Measurements from ENCODE around the gene SF3A1.
A peak's percentile ranks its signal among the peaks of the same experiment; 100 is the strongest.

SF3A1 gene

GRCh38 chr22:30294830-30295229 is 61.9 kb downstream of the SF3A1 start:
- no peak for DNase-seq (ENCODE audit: low read depth, low spot score)
- no peaks in the 10 kb centered on the region for H3K9me3 ChIP-seq (ENCODE audit: control insufficient read depth, insufficient read depth, low read length)
- no peaks in the 10 kb centered on the region for H3K27me3 ChIP-seq (ENCODE audit: control insufficient read depth, insufficient read depth, low read length)
- no peak overlapping the region for H3K27ac ChIP-seq (ENCODE audit: low read length)
- WGBS (ENCODE audit: insufficient coverage, insufficient read length): no CpG with 5 or more reads among the region's 11 CpGs
- H3K4me1 ChIP-seq (ENCODE audit: control insufficient read depth, insufficient read depth, low read length): peaks cover 2% of the 10 kb centered on the region
- no peaks in the 10 kb centered on the region; the same call in 1 of the 2 replicates for H3K36me3 ChIP-seq (ENCODE audit: control insufficient read depth, insufficient read depth, low read length)
- H3K4me3 ChIP-seq (ENCODE audit: low read length): no peak overlapping the region

GRCh38 chr22:30294066-30294465 is 62.6 kb downstream of the SF3A1 start:
- no peak overlapping the region for H3K27ac ChIP-seq (ENCODE audit: low read length)
- peaks cover 2% of the 10 kb centered on the region for H3K4me1 ChIP-seq (ENCODE audit: control insufficient read depth, insufficient read depth, low read length)
- no peaks in the 10 kb centered on the region; the same call in 1 of the 2 replicates for H3K36me3 ChIP-seq (ENCODE audit: control insufficient read depth, insufficient read depth, low read length)
- no peaks in the 10 kb centered on the region for H3K9me3 ChIP-seq (ENCODE audit: control insufficient read depth, insufficient read depth, low read length)
- no CpG with 5 or more reads among the region's 9 CpGs for WGBS (ENCODE audit: insufficient coverage, insufficient read length)
- no peak for DNase-seq (ENCODE audit: low read depth, low spot score)
- H3K27me3 ChIP-seq (ENCODE audit: control insufficient read depth, insufficient read depth, low read length): no peaks in the 10 kb centered on the region
- H3K4me3 ChIP-seq (ENCODE audit: low read length): no peak overlapping the region

- WGBS (ENCODE audit: insufficient coverage, insufficient read length): no CpG with 5 or more reads among the region's 7 CpGs
- peaks cover 5% of the 10 kb centered on the region for H3K4me1 ChIP-seq (ENCODE audit: control insufficient read depth, insufficient read depth, low read length)
- H3K9me3 ChIP-seq (ENCODE audit: control insufficient read depth, insufficient read depth, low read length): no peaks in the 10 kb centered on the region
- no peaks in the 10 kb centered on the region; the same call in 1 of the 2 replicates for H3K36me3 ChIP-seq (ENCODE audit: control insufficient read depth, insufficient read depth, low read length)
- no peak overlapping the region for H3K27ac ChIP-seq (ENCODE audit: low read length)
- H3K4me3 ChIP-seq (ENCODE audit: low read length): no peak overlapping the region
- no peaks in the 10 kb centered on the region for H3K27me3 ChIP-seq (ENCODE audit: control insufficient read depth, insufficient read depth, low read length)
- no peak for DNase-seq (ENCODE audit: low read depth, low spot score)
Measured at GRCh38 chr22:30293026-30293425, 63.7 kb downstream of the SF3A1 start.

- Histone ChIP-seq H3K4me3 (ENCODE audit: low read length) (no peak overlapping the region), H3K4me1 (ENCODE audit: control insufficient read depth, insufficient read depth, low read length) (peaks cover 5% of the 10 kb centered on the region), H3K36me3 (ENCODE audit: control insufficient read depth, insufficient read depth, low read length) (no peaks in the 10 kb centered on the region; the same call in 1 of the 2 replicates), H3K9me3 (ENCODE audit: control insufficient read depth, insufficient read depth, low read length) (no peaks in the 10 kb centered on the region), H3K27me3 (ENCODE audit: control insufficient read depth, insufficient read depth, low read length) (no peaks in the 10 kb centered on the region), H3K27ac (ENCODE audit: low read length) (no peak overlapping the region)
- WGBS (ENCODE audit: insufficient coverage, insufficient read length): no CpG with 5 or more reads among the region's 18 CpGs
- DNase-seq (ENCODE audit: low read depth, low spot score): no peak
Measured at GRCh38 chr22:30292069-30292970, 64.4 kb downstream of the SF3A1 start.

GRCh38 chr22:30291058-30291892 is 65.4 kb downstream of the SF3A1 start:
- Histone ChIP-seq H3K9me3 (ENCODE audit: control insufficient read depth, insufficient read depth, low read length) (no peaks in the 10 kb centered on the region), H3K4me1 (ENCODE audit: control insufficient read depth, insufficient read depth, low read length) (peaks cover 5% of the 10 kb centered on the region), H3K27ac (ENCODE audit: low read length) (no peak overlapping the region), H3K36me3 (ENCODE audit: control insufficient read depth, insufficient read depth, low read length) (no peaks in the 10 kb centered on the region; the same call in 1 of the 2 replicates), H3K4me3 (ENCODE audit: low read length) (no peak overlapping the region), H3K27me3 (ENCODE audit: control insufficient read depth, insufficient read depth, low read length) (no peaks in the 10 kb centered on the region)
- no peak for DNase-seq (ENCODE audit: low read depth, low spot score)
- no CpG with 5 or more reads among the region's 13 CpGs for WGBS (ENCODE audit: insufficient coverage, insufficient read length)

- Histone ChIP-seq H3K27me3 (ENCODE audit: control insufficient read depth, insufficient read depth, low read length) (no peaks in the 10 kb centered on the region), H3K27ac (ENCODE audit: low read length) (no peak overlapping the region), H3K9me3 (ENCODE audit: control insufficient read depth, insufficient read depth, low read length) (no peaks in the 10 kb centered on the region), H3K36me3 (ENCODE audit: control insufficient read depth, insufficient read depth, low read length) (no peaks in the 10 kb centered on the region; the same call in 1 of the 2 replicates), H3K4me3 (ENCODE audit: low read length) (no peak overlapping the region), H3K4me1 (ENCODE audit: control insufficient read depth, insufficient read depth, low read length) (peaks cover 5% of the 10 kb centered on the region)
- DNase-seq (ENCODE audit: low read depth, low spot score): no peak
- WGBS (ENCODE audit: insufficient coverage, insufficient read length): no CpG with 5 or more reads among the region's 3 CpGs
Measured at GRCh38 chr22:30290342-30291057, 66.2 kb downstream of the SF3A1 start.

- no peaks in the 10 kb centered on the region for H3K27me3 ChIP-seq (ENCODE audit: control insufficient read depth, insufficient read depth, low read length)
- peaks cover 5% of the 10 kb centered on the region for H3K4me1 ChIP-seq (ENCODE audit: control insufficient read depth, insufficient read depth, low read length)
- H3K27ac ChIP-seq (ENCODE audit: low read length): no peak overlapping the region
- no peaks in the 10 kb centered on the region; the same call in 1 of the 2 replicates for H3K36me3 ChIP-seq (ENCODE audit: control insufficient read depth, insufficient read depth, low read length)
- no CpG with 5 or more reads among the region's 12 CpGs for WGBS (ENCODE audit: insufficient coverage, insufficient read length)
- DNase-seq (ENCODE audit: low read depth, low spot score): no peak
- peak overlapping the region; percentile 48; the same call in 1 of the 2 replicates for H3K4me3 ChIP-seq (ENCODE audit: low read length)
- H3K9me3 ChIP-seq (ENCODE audit: control insufficient read depth, insufficient read depth, low read length): no peaks in the 10 kb centered on the region
Measured at GRCh38 chr22:30289980-30290313, 66.7 kb downstream of the SF3A1 start.

- WGBS (ENCODE audit: insufficient coverage, insufficient read length): no CpG with 5 or more reads among the region's 85 CpGs
- Histone ChIP-seq H3K27ac (ENCODE audit: low read length) (no peak within 1 kb of the TSS), H3K4me3 (ENCODE audit: low read length) (peak within 1 kb of the TSS; percentile 76), H3K9me3 (ENCODE audit: control insufficient read depth, insufficient read depth, low read length) (no peaks in the 10 kb centered on the region), H3K4me1 (ENCODE audit: control insufficient read depth, insufficient read depth, low read length) (peaks cover 5% of the 10 kb centered on the region), H3K36me3 (ENCODE audit: control insufficient read depth, insufficient read depth, low read length) (no peaks in the 10 kb centered on the region), H3K27me3 (ENCODE audit: control insufficient read depth, insufficient read depth, low read length) (no peaks in the 10 kb centered on the region)
- peak; percentile 94 for DNase-seq (ENCODE audit: low read depth, low spot score)
Measured at GRCh38 chr22:30289141-30289979, 67.3 kb downstream of the SF3A1 start, which contains the start of gene CASTOR1. Gene CASTOR1, minus strand, starts transcription at chr22:30289505. Its CDS starts 8 bp downstream, at chr22:30289497.

GRCh38 chr22:30288419-30289140 is 68.1 kb downstream of the SF3A1 start:
- Histone ChIP-seq H3K27me3 (ENCODE audit: control insufficient read depth, insufficient read depth, low read length) (no peaks in the 10 kb centered on the region), H3K4me1 (ENCODE audit: control insufficient read depth, insufficient read depth, low read length) (peaks cover 5% of the 10 kb centered on the region), H3K9me3 (ENCODE audit: control insufficient read depth, insufficient read depth, low read length) (no peaks in the 10 kb centered on the region), H3K36me3 (ENCODE audit: control insufficient read depth, insufficient read depth, low read length) (no peaks in the 10 kb centered on the region), H3K4me3 (ENCODE audit: low read length) (peak overlapping the region; percentile 76; the same call in 1 of the 2 replicates), H3K27ac (ENCODE audit: low read length) (no peak overlapping the region)
- DNase-seq (ENCODE audit: low read depth, low spot score): no peak
- WGBS (ENCODE audit: insufficient coverage, insufficient read length): no CpG with 5 or more reads among the region's 27 CpGs

Measured in iPS DF 6.9 (cell line).